ENCODE results near the gene ZBTB46. TPM values are rescaled to one million over a fixed set of nuclear protein-coding genes. Genes with fewer than 3 reads are reported as not detected.

ZBTB46 gene
- polyA plus RNA-seq, 12 donors, result 9.7 to 23.8 (median 15.9) TPM; not detected in 1

- DNase-seq, result no peak
Observed at GRCh38 chr20:63769891-63770474, 61.1 kb downstream of the ZBTB46 start.

- no peak for DNase-seq
Observed at GRCh38 chr20:63768591-63769515, 62.2 kb downstream of the ZBTB46 start.

GRCh38 chr20:63767886-63768285 is 63.2 kb downstream of the ZBTB46 start:
- DNase-seq, result no peak

- DNase-seq, result no peak
Observed at GRCh38 chr20:63767456-63767855, 63.6 kb downstream of the ZBTB46 start.

GRCh38 chr20:63766695-63767426 is 64.2 kb downstream of the ZBTB46 start:
- DNase-seq, result no peak

GRCh38 chr20:63765902-63766301 is 65.2 kb downstream of the ZBTB46 start:
- DNase-seq, result no peak

- no peak for DNase-seq
Observed at GRCh38 chr20:63765082-63765873, 65.8 kb downstream of the ZBTB46 start.

- DNase-seq, result no peak
Observed at GRCh38 chr20:63759377-63759901, 71.6 kb downstream of the ZBTB46 start.

- DNase-seq, result no peak
Observed at GRCh38 chr20:63758152-63758551, 72.9 kb downstream of the ZBTB46 start.

- no peak for DNase-seq
Observed at GRCh38 chr20:63756648-63756991, 74.4 kb downstream of the ZBTB46 start.

GRCh38 chr20:63755933-63756647 is 75.0 kb downstream of the ZBTB46 start:
- no peak for DNase-seq

GRCh38 chr20:63754008-63754407 is 77.1 kb downstream of the ZBTB46 start:
- DNase-seq, result no peak

GRCh38 chr20:63753381-63753780 is 77.7 kb downstream of the ZBTB46 start:
- no peak for DNase-seq

GRCh38 chr20:63752411-63753101 is 78.5 kb downstream of the ZBTB46 start:
- DNase-seq, result no peak

- DNase-seq, result no peak
Observed at GRCh38 chr20:63751471-63752271, 79.4 kb downstream of the ZBTB46 start.

- no peak for DNase-seq
Observed at GRCh38 chr20:63750807-63751470, 80.1 kb downstream of the ZBTB46 start.

GRCh38 chr20:63749597-63750508 is 81.2 kb downstream of the ZBTB46 start:
- no peak for DNase-seq

- no peak for DNase-seq
Observed at GRCh38 chr20:63748934-63749270, 82.2 kb downstream of the ZBTB46 start.
